Body of pancreas (tissue), 4 donors: Measurements from ENCODE around the gene C1QTNF1.

ENCODE experiments used
- CTCF ChIP-seq, 7 experiments: fragments of 450-650 bp in 4 of 7; fragments of 200-600 bp in 3 of 7; sonication (generic) in 3 of 7; IDR thresholded peaks; one replicate each; pipeline ENCODE4 v1.5.1; 2016 to 2019; ENCODE audit warnings: antibody characterized with exemption in 7 of 7
- POLR2A ChIP-seq, 3 donors: fragments of 450-650 bp; IDR thresholded peaks; one replicate each; pipeline ENCODE4 v1.6.1; 2016; ENCODE audit warnings: antibody characterized with exemption in 3 of 3, mild to moderate bottlenecking in 2 of 3

DNA sequence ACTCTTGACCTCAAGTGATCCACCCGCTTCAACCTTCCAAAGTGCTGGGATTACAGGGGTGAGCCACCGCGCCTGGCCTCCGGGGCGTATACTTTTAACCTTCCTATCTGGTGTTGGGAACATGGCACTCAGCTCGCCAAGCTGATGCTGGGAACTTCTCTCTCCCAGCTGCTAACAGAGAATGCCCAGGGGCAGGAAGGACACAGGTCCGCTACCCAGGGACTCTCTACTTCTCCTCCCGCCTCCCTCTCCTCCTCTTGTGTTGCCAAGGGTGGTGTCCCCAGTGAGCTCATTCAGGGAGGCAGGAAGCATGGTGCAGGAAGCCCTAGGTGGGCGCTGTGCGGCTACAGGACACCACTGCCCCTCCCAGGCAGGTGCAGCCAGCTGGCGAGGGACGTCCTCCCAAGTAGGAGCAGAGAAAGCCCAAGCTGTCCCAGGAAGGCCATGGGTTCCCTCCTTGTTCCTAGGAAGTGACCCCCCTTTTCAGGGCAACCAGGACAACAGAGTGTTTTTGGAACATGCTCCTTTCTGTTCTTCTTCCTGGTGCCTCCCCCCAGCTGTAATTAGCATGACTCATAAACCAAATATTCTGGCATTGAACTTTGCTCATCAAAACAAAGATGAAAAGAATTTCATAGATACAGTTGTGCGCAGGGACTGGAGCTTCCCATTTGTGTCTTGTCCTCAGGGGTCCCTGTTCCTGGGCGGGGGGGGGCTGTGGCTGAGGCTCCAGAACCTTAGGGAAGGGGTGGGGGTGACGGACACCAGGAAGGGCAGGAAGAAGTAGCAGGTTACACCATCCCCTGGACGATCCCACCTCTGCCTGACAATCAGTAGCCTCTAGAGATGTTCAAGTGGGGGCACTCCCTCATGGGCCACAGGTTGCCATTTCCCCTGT is 2.7 kb downstream of the C1QTNF1 start:
- TF ChIP-seq CTCF (IDR thresholded peaks at IDR 0.05) = no peak
- peak in 1 of 3 donors; percentile 13 for TF ChIP-seq POLR2A (IDR thresholded peaks at IDR 0.05)
